K562 (cell line): ENCODE measurements around the gene ATP5MC3. TPM values are rescaled to one million over a fixed set of nuclear protein-coding genes. Genes with fewer than 3 reads are reported as not detected.

Experiments
- ATAC-seq: fragments of 200-7000 bp; cut with Tn5 transposase; 3 replicates; pipeline ENCODE4 v1.9.1; 2020; ENCODE audit warnings: moderate library complexity
- BruUV-seq: library from RNA; stranded (reverse); fragments of 400-500 nt; replicated peaks from 2 replicates; lab custom pipeline; 2021; lab: Mats Ljungman, UMichigan
- CTCF ChIA-PET: fragments of 300-600 bp; formaldehyde crosslinking; extraction: SDS; loops from one replicate; lab custom pipeline; 2021; ENCODE audit warnings: low intra/inter-chr PET ratio; lab: Yijun Ruan, JAX
- POLR2A ChIA-PET: fragments of 300-600, 350-650 bp; sonication (Branson Sonifier 250); formaldehyde crosslinking; extraction: SDS; loops from one replicate; lab custom pipeline; 2021; ENCODE audit warnings: antibody characterized with exemption, inconsistent platforms; lab: Yijun Ruan, JAX
- DNase-seq, 4 experiments: peaks; one replicate each; pipeline versions ENCODE4 v3.0.0 to v3.0.0-alpha.2; 2011 to 2018; ENCODE audit warnings: low spot score in 3 of 4, mixed read lengths in 3 of 4; ENCODE audit errors: extremely low read depth in 1 of 4
- FAIRE-seq: peaks from 2 replicates; lab custom pipeline; 2011; peaks lifted over from hg19 to GRCh38; lab: Jason Lieb, UNC
- H2AFZ ChIP-seq: 2 replicates; pipeline ENCODE4 v1.6.0; 2011; ENCODE audit warnings: low read depth, low read length, control low read depth, inconsistent platforms
- H3K27ac ChIP-seq: fragments of 200-600 bp; 3 replicates; pipeline ENCODE4 v1.8.0; 2011; ENCODE audit warnings: low read depth, mild to moderate bottlenecking, control low read depth, inconsistent platforms, low read length, moderate library complexity, mixed read lengths; ENCODE audit errors: extremely low read depth
- H3K27me3 ChIP-seq, 2 experiments: fragments of 300-600 bp in 1 of 2; 2 replicates in 1 of 2; 3 replicates in 1 of 2; pipeline versions ENCODE4 v1.6.0 to v1.8.0; 2011; ENCODE audit warnings: inconsistent platforms in 2 of 2, low read length in 2 of 2, mild to moderate bottlenecking in 1 of 2, mixed read lengths in 1 of 2, moderate library complexity in 1 of 2; ENCODE audit not compliant: control insufficient read depth in 2 of 2, insufficient read depth in 2 of 2
- H3K36me3 ChIP-seq: fragments of 300-600 bp; 3 replicates; pipeline ENCODE4 v1.8.0; 2011; ENCODE audit warnings: mild to moderate bottlenecking, low read length, inconsistent platforms; ENCODE audit not compliant: control insufficient read depth, insufficient read depth
- H3K4me1 ChIP-seq, 2 experiments: fragments of 200-600 bp in 1 of 2; replicated peaks in 1 of 2; 2 replicates in 1 of 2; 3 replicates in 1 of 2; pipeline versions ENCODE4 v1.5.1 to v1.8.0; 2011; ENCODE audit warnings: inconsistent platforms in 2 of 2, low read length in 2 of 2, mild to moderate bottlenecking in 1 of 2, mixed read lengths in 1 of 2, moderate library complexity in 1 of 2; ENCODE audit not compliant: control insufficient read depth in 2 of 2, insufficient read depth in 2 of 2
- H3K4me2 ChIP-seq: 2 replicates; pipeline ENCODE4 v1.6.1; 2011; ENCODE audit warnings: low read length, control low read depth, inconsistent platforms, mixed read lengths; ENCODE audit not compliant: insufficient read depth
- H3K4me3 ChIP-seq: fragments of 200-600 bp; sonication (generic), shearing (Covaris generic); 2 replicates; pipeline ENCODE4 v1.5.1; 2016; ENCODE audit warnings: control low read depth, inconsistent platforms
- H3K79me2 ChIP-seq: fragments of 200-600 bp; 3 replicates; pipeline ENCODE4 v1.8.0; 2011; ENCODE audit warnings: low read length, inconsistent platforms; ENCODE audit not compliant: control insufficient read depth, insufficient read depth
- H3K9ac ChIP-seq, 2 experiments: 2 replicates each; pipeline versions ENCODE4 v1.6.0 to v1.6.1; 2011; ENCODE audit warnings: low read depth in 2 of 2, low read length in 2 of 2, control low read depth in 1 of 2, inconsistent platforms in 1 of 2, mild to moderate bottlenecking in 1 of 2, mixed read lengths in 1 of 2; ENCODE audit not compliant: insufficient read depth in 1 of 2
- H3K9me1 ChIP-seq: one replicate; pipeline ENCODE4 v1.6.0; 2011; ENCODE audit warnings: inconsistent platforms, mild to moderate bottlenecking, low read length, moderate library complexity; ENCODE audit not compliant: control insufficient read depth, insufficient read depth
- H3K9me3 ChIP-seq: replicated peaks from 2 replicates; pipeline ENCODE4 v1.5.1; 2011; ENCODE audit warnings: low read depth, low read length, inconsistent platforms; ENCODE audit not compliant: control insufficient read depth, insufficient read depth
- H4K20me1 ChIP-seq: replicated peaks from 2 replicates; pipeline ENCODE4 v1.6.1; 2011; ENCODE audit warnings: low read length, inconsistent platforms, mixed read lengths; ENCODE audit not compliant: control insufficient read depth, insufficient read depth
- CBFA2T3 ChIP-seq: fragments of 450-650 bp; IDR thresholded peaks from 2 replicates; pipeline ENCODE4 v1.6.1; 2017
- CEBPG ChIP-seq, 3 experiments: fragments of 200-800 bp in 1 of 3; sonication (Bioruptor generic) in 1 of 3; sonication (generic) in 1 of 3; formaldehyde crosslinking in 1 of 3; IDR thresholded peaks in 2 of 3; conservative IDR thresholded peaks in 1 of 3; 2 replicates each; pipeline versions ENCODE4 v1.6.1 to v1.8.0; 2016 to 2022; ENCODE audit warnings: missing compliant biosample characterization in 2 of 3, missing genetic modification characterization in 2 of 3, mild to moderate bottlenecking in 1 of 3, missing genetic modification reagents in 1 of 3
- DMBX1 ChIP-seq: fragments of 250-450 bp; sonication (Bioruptor Pico); IDR thresholded peaks from 2 replicates; pipeline ENCODE4 v1.8.0; 2022; ENCODE audit warnings: inconsistent platforms, mild to moderate bottlenecking, moderate library complexity, borderline replicate concordance
- NCOA2 ChIP-seq, 2 experiments: fragments of 450-650 bp; IDR thresholded peaks; 2 replicates each; pipeline ENCODE4 v1.6.1; 2018; ENCODE audit warnings: mild to moderate bottlenecking in 2 of 2, moderate library complexity in 1 of 2; ENCODE audit not compliant: partially characterized antibody in 2 of 2
- NELFE ChIP-seq: IDR thresholded peaks from 2 replicates; pipeline ENCODE4 v1.6.1; 2011; ENCODE audit warnings: mild to moderate bottlenecking; ENCODE audit not compliant: insufficient read depth, insufficient read length
- NR2C1 ChIP-seq, 2 experiments: fragments of 450-650 bp; IDR thresholded peaks; 2 replicates each; pipeline ENCODE4 v1.6.1; 2017; ENCODE audit warnings: mild to moderate bottlenecking in 2 of 2, antibody characterized with exemption in 1 of 2, inconsistent platforms in 1 of 2, missing compliant biosample characterization in 1 of 2, missing genetic modification characterization in 1 of 2
- POLR2H ChIP-seq: IDR thresholded peaks from 2 replicates; pipeline ENCODE4 v1.6.1; 2016; ENCODE audit warnings: missing genetic modification characterization, low read depth, mild to moderate bottlenecking, control low read depth, missing compliant biosample characterization, moderate library complexity
- POLR3G ChIP-seq: IDR thresholded peaks from 2 replicates; pipeline ENCODE4 v1.6.1; 2011; ENCODE audit not compliant: insufficient read length, insufficient replicate concordance; ENCODE audit errors: extremely low read depth
- RBM17 ChIP-seq: fragments of 200-400 bp; formaldehyde crosslinking; IDR thresholded peaks from 2 replicates; pipeline ENCODE4 v1.6.1; 2017; ENCODE audit warnings: low read depth, mild to moderate bottlenecking, low read length, borderline replicate concordance
- RBM25 ChIP-seq: fragments of 200-400 bp; formaldehyde crosslinking; IDR thresholded peaks from 2 replicates; pipeline ENCODE4 v1.6.1; 2018; ENCODE audit warnings: low read length, low read depth, moderate library complexity; ENCODE audit not compliant: severe bottlenecking
- SOX6 ChIP-seq: fragments of 450-650 bp; IDR thresholded peaks from 2 replicates; pipeline ENCODE4 v1.6.1; 2014; ENCODE audit warnings: mild to moderate bottlenecking
- ZNF146 ChIP-seq: IDR thresholded peaks from one replicate; pipeline ENCODE4 v1.6.1; 2018; ENCODE audit warnings: missing compliant biosample characterization; ENCODE audit not compliant: unreplicated experiment
- ZNF316 ChIP-seq: fragments of 450-650 bp; IDR thresholded peaks from 2 replicates; pipeline ENCODE4 v1.6.1; 2016
- ZNF436 ChIP-seq: fragments of 250-450, 450-650 bp; sonication (Bioruptor Pico); formaldehyde crosslinking; IDR thresholded peaks from 2 replicates; pipeline ENCODE4 v1.7.0; 2020; ENCODE audit warnings: mild to moderate bottlenecking
- ZNF764 ChIP-seq: fragments of 250-450 bp; sonication (Bioruptor Pico); IDR thresholded peaks from 2 replicates; pipeline ENCODE4 v1.4.0; 2020; ENCODE audit warnings: low read depth, mild to moderate bottlenecking, moderate library complexity
- WGBS: fragments of 100-300 bp; shearing (Covaris generic); methylation state at CpG from one replicate; pipeline ENCODE4 v1.1.6; 2016; ENCODE audit warnings: low coverage, mixed read lengths; ENCODE audit not compliant: insufficient coverage; ENCODE audit errors: missing lambda C conversion rate; 5-methylcytosine and 5-hydroxymethylcytosine counted together
- in situ Hi-C: fragments of 300-500 bp; cut with MboI; formaldehyde crosslinking; loops from 4 replicates; pipeline ENCODE4 v1.15.0; 2018; ENCODE audit warnings: inconsistent platforms, mixed read lengths
- intact Hi-C: fragments of 100-400 bp; cut with micrococcal nuclease; formaldehyde crosslinking; loops from 2 replicates; pipeline ENCODE4 v1.14.2; 2022
- polyA plus RNA-seq, 8 experiments: library from polyadenylated mRNA; depleted of rRNA in 4 of 8; stranded (reverse) in 5 of 8; unstranded in 3 of 8; fragments of >200 nt; fragmentation: Nextera tagmentation in 2 of 8; fragmentation: Illumina TruSeq in 1 of 8; extraction: Ambion mirVana in 2 of 8; extraction: Trizol in 1 of 8; gene quantifications; 2 replicates each; pipeline versions ENCODE4 v1.2.1 to v1.2.3, GENCODE V29; 2011 to 2014; ENCODE audit warnings: inconsistent platforms in 1 of 8, missing spikeins in 1 of 8
- total RNA-seq, 7 experiments: library from RNA; depleted of rRNA in 6 of 7; stranded (reverse); fragments of >200 nt in 6 of 7; fragmentation: Illumina TruSeq in 2 of 7; extraction: Trizol in 2 of 7; gene quantifications; 2 replicates each; pipeline versions ENCODE4 v1.2.1 to v1.2.3, GENCODE V29; 2011 to 2021; ENCODE audit warnings: low replicate concordance in 1 of 7

Gene ATP5MC3
- total and polyA plus RNA-seq, 9 of the 15 experiments (the other 6 are each of a cell fraction or from before 2014, with no cell fraction given), result 423 to 2,565 (median 1,012) TPM

GRCh38 chr2:175147186-175147585, 34.3 kb downstream of the ATP5MC3 start (continued):
- no peak for TF ChIP-seq NELFE
- TF ChIP-seq ZNF436 (CRISPR knock-in tag), result no peak

- in situ Hi-C loops (no loop called here), intact Hi-C loops (no loop called here)
- H3K4me1 ChIP-seq, result no peaks in the 10 kb centered on the region
- POLR2A ChIA-PET, result no interaction called here
- WGBS, result 100% methylated on average over 2 of the region's 2 CpGs
- ATAC-seq (no peak), DNase-seq (no peak), FAIRE-seq (no peak)
- no peak overlapping the region for H3K27ac ChIP-seq
- H2AFZ ChIP-seq, result no peak overlapping the region
- no peaks in the 10 kb centered on the region for H3K27me3 ChIP-seq
- no TSS peak for BruUV-seq
- CTCF ChIA-PET, result no interaction called here
- no peak overlapping the region for H3K9ac ChIP-seq
- no peak for TF ChIP-seq ZNF764 (CRISPR knock-in tag)
- peaks cover 95% of the 10 kb centered on the region for H3K79me2 ChIP-seq
- H3K4me3 ChIP-seq, result no peak overlapping the region
- no peaks in the 10 kb centered on the region for H3K9me3 ChIP-seq
- H4K20me1 ChIP-seq, result peaks cover 5% of the 10 kb centered on the region; the same call in 1 of the 2 replicates
- H3K36me3 ChIP-seq, result peaks cover 75% of the 10 kb centered on the region
- no peaks in the 10 kb centered on the region for H3K9me1 ChIP-seq
- H3K4me2 ChIP-seq, result no peak overlapping the region
Measured at GRCh38 chr2:175143678-175144077, 37.8 kb downstream of the ATP5MC3 start.

GRCh38 chr2:175143191-175143590, 38.3 kb downstream of the ATP5MC3 start:
- Histone ChIP-seq H4K20me1 (0 out of 2 replicates have a peak, but pooled peaks cover under 1% of the 10 kb centered on the region), H3K27ac (no peak overlapping the region), H2AFZ (no peak overlapping the region), H3K4me3 (no peak overlapping the region), H3K9me1 (no peaks in the 10 kb centered on the region), H3K4me1 (no peaks in the 10 kb centered on the region), H3K27me3 (no peaks in the 10 kb centered on the region), H3K9ac (no peak overlapping the region), H3K36me3 (peaks cover 75% of the 10 kb centered on the region), H3K4me2 (no peak overlapping the region), H3K79me2 (peaks cover 95% of the 10 kb centered on the region), H3K9me3 (no peaks in the 10 kb centered on the region)
- intact Hi-C loops (no loop called here), in situ Hi-C loops (no loop called here)
- DNase-seq (no peak), ATAC-seq (no peak), FAIRE-seq (no peak)
- WGBS, result 70% methylated on average over 1 of the region's 1 CpG
- BruUV-seq, result no TSS peak
- POLR2A ChIA-PET, result interaction anchor here (0.8 kb wide), 1 partner anchor 9 kb away, joined by 5 read pairs; no protein-coding TSS in a partner anchor
- CTCF ChIA-PET, result no interaction called here
- TF ChIP-seq CBFA2T3 (no peak), ZNF316 (no peak), NCOA2 (IDR thresholded peaks at IDR 0.05; ENCODE audit: partially characterized antibody in 2 of 2) (peak in 1 of 2 experiments; percentile 14), SOX6 (no peak), POLR3G (no peak), RBM25 (peak; percentile 73), RBM17 (no peak), ZNF146 (CRISPR knock-in tag) (peak; percentile 66), NR2C1 (IDR thresholded peaks at IDR 0.05) (no peak), NR2C1 (tag; IDR thresholded peaks at IDR 0.05) (no peak), POLR2H (0 out of 2 replicates have a peak, but pooled peaks have one; percentile 32), CEBPG (CRISPR knock-in tag; IDR thresholded peaks at IDR 0.05) (no peak), CEBPG (tag; conservative IDR thresholded peaks at IDR 0.05 in 1 of 2, IDR thresholded peaks at IDR 0.05 in 1 of 2) (no peak), DMBX1 (CRISPR knock-in tag) (no peak)
